Body of pancreas (tissue), 4 donors: Measurements from ENCODE around the gene NXPE3. TPM values are rescaled to one million over a fixed set of nuclear protein-coding genes. Genes with fewer than 3 reads are reported as not detected.

Source experiments
- ATAC-seq: fragments of 150-250 bp; one replicate; pipeline ENCODE4 v1.9.1; 2016
- DNase-seq, 4 donors: peaks; one replicate each; pipeline ENCODE4 v3.0.0-alpha.2; 2019
- H3K27ac ChIP-seq, 4 donors: fragments of 200-600 bp; sonication (generic); 1 replicate in 3 of 4; 2 replicates in 1 of 4; pipeline versions ENCODE4 v1.5.1 to v1.6.1; 2016 to 2019; ENCODE audit warnings: mild to moderate bottlenecking in 1 of 4, mixed read lengths in 1 of 4, moderate library complexity in 1 of 4
- H3K27me3 ChIP-seq, 2 donors: fragments of 200-600 bp; sonication (generic); one replicate each; pipeline ENCODE4 v1.6.0; 2016; ENCODE audit warnings: mild to moderate bottlenecking in 1 of 2
- H3K36me3 ChIP-seq, 2 donors: fragments of 200-600 bp; sonication (generic); replicated peaks in 1 of 2; 2 replicates each; pipeline ENCODE4 v1.5.1; 2016; ENCODE audit warnings: low read depth in 2 of 2; ENCODE audit not compliant: insufficient read depth in 1 of 2
- H3K4me1 ChIP-seq: fragments of 200-600 bp; sonication (generic); one replicate; pipeline ENCODE4 v1.6.0; 2016
- H3K4me3 ChIP-seq, 2 donors: fragments of 200-600 bp; sonication (generic); 1 replicate in 1 of 2; 2 replicates in 1 of 2; pipeline ENCODE4 v1.5.1; 2016 to 2019
- H3K9me3 ChIP-seq, 3 donors: fragments of 200-600 bp; sonication (generic); 1 replicate in 2 of 3; 2 replicates in 1 of 3; pipeline ENCODE4 v1.5.1; 2016
- POLR2A ChIP-seq, 3 donors: fragments of 450-650 bp; IDR thresholded peaks; one replicate each; pipeline ENCODE4 v1.6.1; 2016; ENCODE audit warnings: antibody characterized with exemption in 3 of 3, mild to moderate bottlenecking in 2 of 3
- WGBS, 2 donors: methylation state at CpG; one replicate each; pipeline ENCODE4 v1.1.5; 2017; 5-methylcytosine and 5-hydroxymethylcytosine counted together
- intact Hi-C: fragments of 100-400 bp; cut with DNase I; formaldehyde crosslinking; loops from one replicate; pipeline ENCODE4 v1.15.1; 2023
- total RNA-seq, 2 donors: library from RNA; depleted of rRNA; stranded (reverse); fragments of >200 nt; gene quantifications; one replicate each; pipeline ENCODE4 v1.1.0, GENCODE V29; 2016
- TF ChIP-seq, protein P1 (sequence below), 7 experiments: fragments of 450-650 bp in 4 of 7; fragments of 200-600 bp in 3 of 7; sonication (generic) in 3 of 7; IDR thresholded peaks; one replicate each; pipeline ENCODE4 v1.5.1; 2016 to 2019; ENCODE audit warnings: antibody characterized with exemption in 7 of 7

NXPE3 gene
- total RNA-seq, 2 donors from 2014 or later = 3.1 to 4.6 TPM

DNA sequence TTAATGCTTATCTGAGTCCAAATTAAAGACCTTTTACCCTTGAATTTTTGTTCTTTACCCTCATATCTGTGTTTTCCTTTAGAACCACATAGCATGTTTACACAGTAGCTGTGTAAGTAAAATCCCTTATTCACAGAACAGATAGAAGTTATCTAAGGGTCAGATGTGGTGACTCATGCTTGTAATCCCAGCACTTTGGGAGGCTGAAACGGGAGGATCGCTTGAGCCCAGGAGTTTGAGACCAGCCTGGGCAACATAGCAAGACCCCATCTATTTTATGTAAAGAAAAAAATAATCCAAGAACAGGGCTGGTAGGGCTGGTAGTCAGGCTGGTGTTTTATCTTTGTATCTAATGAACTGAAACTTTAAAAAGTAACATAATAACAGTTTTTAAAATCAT is 23.2 kb downstream of the NXPE3 start:
- ATAC-seq = no peak
- Histone ChIP-seq H3K27ac (no peak overlapping the region), H3K9me3 (no peaks in the 10 kb centered on the region), H3K36me3 (no peaks in the 10 kb centered on the region), H3K4me1 (no peaks in the 10 kb centered on the region), H3K27me3 (no peaks in the 10 kb centered on the region), H3K4me3 (no peak overlapping the region)
- no peak for DNase-seq
- no peak for TF ChIP-seq POLR2A (IDR thresholded peaks at IDR 0.05)
- TF ChIP-seq, protein P1, sequence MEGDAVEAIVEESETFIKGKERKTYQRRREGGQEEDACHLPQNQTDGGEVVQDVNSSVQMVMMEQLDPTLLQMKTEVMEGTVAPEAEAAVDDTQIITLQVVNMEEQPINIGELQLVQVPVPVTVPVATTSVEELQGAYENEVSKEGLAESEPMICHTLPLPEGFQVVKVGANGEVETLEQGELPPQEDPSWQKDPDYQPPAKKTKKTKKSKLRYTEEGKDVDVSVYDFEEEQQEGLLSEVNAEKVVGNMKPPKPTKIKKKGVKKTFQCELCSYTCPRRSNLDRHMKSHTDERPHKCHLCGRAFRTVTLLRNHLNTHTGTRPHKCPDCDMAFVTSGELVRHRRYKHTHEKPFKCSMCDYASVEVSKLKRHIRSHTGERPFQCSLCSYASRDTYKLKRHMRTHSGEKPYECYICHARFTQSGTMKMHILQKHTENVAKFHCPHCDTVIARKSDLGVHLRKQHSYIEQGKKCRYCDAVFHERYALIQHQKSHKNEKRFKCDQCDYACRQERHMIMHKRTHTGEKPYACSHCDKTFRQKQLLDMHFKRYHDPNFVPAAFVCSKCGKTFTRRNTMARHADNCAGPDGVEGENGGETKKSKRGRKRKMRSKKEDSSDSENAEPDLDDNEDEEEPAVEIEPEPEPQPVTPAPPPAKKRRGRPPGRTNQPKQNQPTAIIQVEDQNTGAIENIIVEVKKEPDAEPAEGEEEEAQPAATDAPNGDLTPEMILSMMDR (IDR thresholded peaks at IDR 0.05) = no peak
- WGBS, 2 donors = 30 to 39% methylated on average over 2 of the region's 2 CpGs
- intact Hi-C loops = loop anchor here (10.0 kb wide), 1 partner anchor 733 kb away; no protein-coding TSS in a partner anchor

GRCh38 chr3:101803173-101803782 is 24.3 kb downstream of the NXPE3 start:
- H3K4me1 ChIP-seq = no peaks in the 10 kb centered on the region
- no peak overlapping the region for H3K27ac ChIP-seq
- ATAC-seq (peak; percentile 93), DNase-seq (peak; percentile 51 to 76 (median 68))
- intact Hi-C loops = loop anchor here (10.0 kb wide), 1 partner anchor 732 kb away; no protein-coding TSS in a partner anchor
- no peaks in the 10 kb centered on the region for H3K9me3 ChIP-seq
- no peaks in the 10 kb centered on the region for H3K27me3 ChIP-seq
- no peak overlapping the region for H3K4me3 ChIP-seq
- 56 to 65% methylated on average over 9 of the region's 9 CpGs for WGBS, 2 donors
- no peaks in the 10 kb centered on the region for H3K36me3 ChIP-seq
- TF ChIP-seq POLR2A (IDR thresholded peaks at IDR 0.05) = no peak
- TF ChIP-seq, protein P1 (IDR thresholded peaks at IDR 0.05) = peak; percentile 59 to 84 (median 79)

DNA sequence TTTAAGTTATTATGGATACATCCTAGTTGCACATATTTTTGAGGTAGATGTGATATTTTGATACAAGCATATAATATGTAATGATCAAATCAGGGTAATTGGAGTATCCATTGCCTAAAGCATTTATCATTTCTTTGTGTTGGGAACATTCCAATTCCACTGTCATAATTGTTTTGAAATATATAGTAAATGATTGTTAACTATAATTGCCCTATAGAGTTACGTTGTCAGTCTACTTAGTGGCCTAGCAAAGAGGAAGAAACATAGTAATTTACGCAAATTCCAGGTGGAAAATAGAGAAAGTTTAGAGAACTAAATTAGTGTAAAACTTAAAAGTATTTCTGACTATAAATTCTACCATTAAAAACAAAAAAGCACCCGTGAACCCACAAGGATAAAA is 24.9 kb downstream of the NXPE3 start:
- Histone ChIP-seq H3K27me3 (no peaks in the 10 kb centered on the region), H3K36me3 (no peaks in the 10 kb centered on the region), H3K9me3 (no peaks in the 10 kb centered on the region), H3K4me1 (no peaks in the 10 kb centered on the region), H3K27ac (no peak overlapping the region), H3K4me3 (no peak overlapping the region)
- 65 to 82% methylated on average over 3 of the region's 3 CpGs for WGBS, 2 donors
- DNase-seq (no peak), ATAC-seq (no peak)
- no peak for TF ChIP-seq POLR2A (IDR thresholded peaks at IDR 0.05)
- TF ChIP-seq, protein P1 (IDR thresholded peaks at IDR 0.05) = no peak
- intact Hi-C loops = loop anchor here (10.0 kb wide), 1 partner anchor 731 kb away; no protein-coding TSS in a partner anchor

- TF ChIP-seq POLR2A (IDR thresholded peaks at IDR 0.05) = no peak
- TF ChIP-seq, protein P1 (IDR thresholded peaks at IDR 0.05) = no peak
- Histone ChIP-seq H3K9me3 (no peaks in the 10 kb centered on the region), H3K27me3 (no peaks in the 10 kb centered on the region), H3K4me1 (peaks cover 9% of the 10 kb centered on the region), H3K27ac (no peak overlapping the region), H3K4me3 (no peak overlapping the region), H3K36me3 (no peaks in the 10 kb centered on the region)
- DNase-seq (no peak), ATAC-seq (no peak)
- intact Hi-C loops = loop anchor here (10.0 kb wide), 1 partner anchor 728 kb away; no protein-coding TSS in a partner anchor
- 86 to 100% methylated on average over 1 of the region's 1 CpG for WGBS, 2 donors
Observed at GRCh38 chr3:101806491-101806890, 27.5 kb downstream of the NXPE3 start.

DNA sequence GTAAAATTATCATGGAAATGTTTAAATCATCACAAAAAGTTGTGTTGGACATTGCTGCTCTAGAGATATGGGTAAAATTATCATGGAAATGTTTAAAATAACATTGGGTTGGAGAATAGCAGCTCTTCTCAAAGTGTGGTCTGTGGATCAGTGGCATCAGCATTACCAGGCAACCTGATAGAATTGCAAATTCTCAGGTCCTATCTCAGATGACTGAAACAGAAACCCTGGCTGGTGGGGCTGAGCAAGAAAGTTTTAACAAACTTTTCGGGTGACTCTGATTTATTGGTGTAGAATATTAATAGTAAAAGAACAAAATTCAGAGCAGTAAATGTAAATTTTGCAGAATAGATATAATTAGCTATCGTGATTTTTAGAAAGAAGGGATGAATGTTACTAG is 28.9 kb downstream of the NXPE3 start:
- intact Hi-C loops = loop anchor here (10.0 kb wide), 1 partner anchor 727 kb away; no protein-coding TSS in a partner anchor

More for the DNA sequence above, 28.9 kb downstream of the NXPE3 start:
- 71 to 77% methylated on average over 2 of the region's 2 CpGs for WGBS, 2 donors
- no peaks in the 10 kb centered on the region for H3K27me3 ChIP-seq
- no peaks in the 10 kb centered on the region for H3K9me3 ChIP-seq
- peaks cover 9% of the 10 kb centered on the region for H3K4me1 ChIP-seq
- no peak for DNase-seq
- no peak overlapping the region for H3K4me3 ChIP-seq
- no peak for ATAC-seq
- TF ChIP-seq, protein P1 (IDR thresholded peaks at IDR 0.05) = no peak
- no peak for TF ChIP-seq POLR2A (IDR thresholded peaks at IDR 0.05)
- H3K27ac ChIP-seq = no peak overlapping the region
- H3K36me3 ChIP-seq = no peaks in the 10 kb centered on the region
